OCI-LY1 (cell line): Measurements from ENCODE around the gene MTIF2.

Experiments used
- H2AFZ ChIP-seq: fragments of 200-600 bp; sonication (generic), shearing (Covaris generic); 2 replicates; pipeline ENCODE4 v1.6.0; 2014; ENCODE audit warnings: antibody characterized with exemption, mild to moderate bottlenecking, low read length
- H3F3A ChIP-seq: fragments of 200-600 bp; sonication (generic), shearing (Covaris generic); 2 replicates; pipeline ENCODE4 v1.6.0; 2014; ENCODE audit warnings: mild to moderate bottlenecking, antibody characterized with exemption, low read length, moderate library complexity; ENCODE audit not compliant: insufficient read depth
- H3K27ac ChIP-seq: fragments of 200-600 bp; sonication (generic); 2 replicates; pipeline ENCODE4 v1.5.1; 2014; ENCODE audit warnings: low read length, mixed run types, mild to moderate bottlenecking, low read depth; ENCODE audit not compliant: poor library complexity, severe bottlenecking
- H3K27me3 ChIP-seq: fragments of 200-600 bp; sonication (generic); 2 replicates; pipeline ENCODE4 v1.6.0; 2014; ENCODE audit warnings: antibody characterized with exemption, mild to moderate bottlenecking, low read length, moderate library complexity; ENCODE audit not compliant: insufficient read depth
- H3K36me3 ChIP-seq: fragments of 200-600 bp; sonication (generic); 2 replicates; pipeline ENCODE4 v1.6.1; 2014; ENCODE audit warnings: mild to moderate bottlenecking, antibody characterized with exemption, low read length, moderate library complexity, mixed read lengths; ENCODE audit not compliant: insufficient read depth
- H3K4me1 ChIP-seq: fragments of 200-600 bp; sonication (generic); 2 replicates; pipeline ENCODE4 v1.5.1; 2014; ENCODE audit warnings: mild to moderate bottlenecking, low read length, moderate library complexity; ENCODE audit not compliant: insufficient read depth, severe bottlenecking
- H3K4me2 ChIP-seq: fragments of 200-600 bp; sonication (generic), shearing (Covaris generic); 2 replicates; pipeline ENCODE4 v1.6.1; 2014; ENCODE audit warnings: low read length
- H3K4me3 ChIP-seq: fragments of 200-600 bp; sonication (generic); 2 replicates; pipeline ENCODE4 v1.5.1; 2014; ENCODE audit warnings: low read length, low read depth, mild to moderate bottlenecking, mixed read lengths; ENCODE audit not compliant: poor library complexity, severe bottlenecking
- H3K79me2 ChIP-seq: fragments of 200-600 bp; shearing (Covaris generic); 2 replicates; pipeline ENCODE4 v1.6.1; 2016; ENCODE audit warnings: mixed run types, low read length, mixed read lengths; ENCODE audit not compliant: insufficient read depth
- H3K9ac ChIP-seq: fragments of 200-600 bp; sonication (generic), shearing (Covaris generic); 2 replicates; pipeline ENCODE4 v1.6.1; 2014; ENCODE audit warnings: mild to moderate bottlenecking, low read length, mixed read lengths
- H3K9me2 ChIP-seq: fragments of 200-600 bp; sonication (generic), shearing (Covaris generic); 2 replicates; pipeline ENCODE4 v1.6.1; 2014; ENCODE audit warnings: low read depth, mild to moderate bottlenecking, low read length, mixed read lengths
- H3K9me3 ChIP-seq: fragments of 200-600 bp; shearing (Covaris generic); 2 replicates; pipeline ENCODE4 v1.6.1; 2014; ENCODE audit warnings: low read length, mixed read lengths
- H4K20me1 ChIP-seq: fragments of 200-600 bp; sonication (generic), shearing (Covaris generic); 2 replicates; pipeline ENCODE4 v1.6.0; 2016; ENCODE audit warnings: mild to moderate bottlenecking, low read length; ENCODE audit not compliant: insufficient read depth
- CTCF ChIP-seq: fragments of 200-600 bp; sonication (generic), shearing (Covaris generic); IDR thresholded peaks from 2 replicates; pipeline ENCODE4 v1.5.1; 2017; ENCODE audit warnings: mild to moderate bottlenecking, antibody characterized with exemption, low read length, moderate library complexity, mixed read lengths
- EZH2 ChIP-seq: fragments of 200-600 bp; sonication (generic), shearing (Covaris generic); IDR thresholded peaks from 2 replicates; pipeline ENCODE4 v1.8.0; 2017; ENCODE audit warnings: borderline replicate concordance, mixed run types, mild to moderate bottlenecking, antibody characterized with exemption, low read length, moderate library complexity, mixed read lengths

MTIF2 gene

GRCh38 chr2:55268907-55269644 is at the start of gene MTIF2:
MTIF2 (minus strand) TSS chr2:55269231; CDS start chr2:55263858, 5,373 bp downstream.
- Histone ChIP-seq H4K20me1 (no peaks in the 10 kb centered on the region), H3K27ac (peak within 1 kb of the TSS; percentile 61), H3F3A (no peaks in the 10 kb centered on the region), H3K9me2 (no peaks in the 10 kb centered on the region), H3K79me2 (no peaks in the 10 kb centered on the region), H3K36me3 (peaks cover 29% of the 10 kb centered on the region), H3K27me3 (no peaks in the 10 kb centered on the region), H3K4me3 (peak within 1 kb of the TSS; percentile 96), H3K4me1 (peaks cover 17% of the 10 kb centered on the region), H3K9me3 (no peaks in the 10 kb centered on the region), H2AFZ (peak within 1 kb of the TSS; percentile 94), H3K4me2 (peak within 1 kb of the TSS; percentile 83), H3K9ac (peak within 1 kb of the TSS; percentile 95)
- TF ChIP-seq EZH2 (no peak), CTCF (no peak)

GRCh38 chr2:55314985-55315384 is 46.0 kb upstream of the MTIF2 start:
- Histone ChIP-seq H3K9me2 (no peaks in the 10 kb centered on the region), H4K20me1 (no peaks in the 10 kb centered on the region), H3K4me1 (no peaks in the 10 kb centered on the region), H2AFZ (no peak overlapping the region), H3K27me3 (no peaks in the 10 kb centered on the region), H3K9ac (no peak overlapping the region), H3K4me3 (no peak overlapping the region), H3F3A (no peaks in the 10 kb centered on the region; the same call in 1 of the 2 replicates), H3K36me3 (peaks cover 94% of the 10 kb centered on the region), H3K79me2 (0 out of 2 replicates have a peak, but pooled peaks cover 4% of the 10 kb centered on the region), H3K27ac (no peak overlapping the region), H3K9me3 (no peaks in the 10 kb centered on the region), H3K4me2 (no peak overlapping the region)
- no peak for TF ChIP-seq EZH2

- no peak overlapping the region for H3K27ac ChIP-seq
- no peaks in the 10 kb centered on the region for H3K9me2 ChIP-seq
- H3K4me1 ChIP-seq: no peaks in the 10 kb centered on the region
- H3K36me3 ChIP-seq: peaks cover 95% of the 10 kb centered on the region
- no peak overlapping the region for H2AFZ ChIP-seq
- no peak for TF ChIP-seq EZH2
- no peak for TF ChIP-seq CTCF
- no peak overlapping the region for H3K4me3 ChIP-seq
- no peak overlapping the region for H3K9ac ChIP-seq
- no peaks in the 10 kb centered on the region for H4K20me1 ChIP-seq
- H3K4me2 ChIP-seq: no peak overlapping the region
- H3K79me2 ChIP-seq: no peaks in the 10 kb centered on the region
- H3F3A ChIP-seq: no peaks in the 10 kb centered on the region; the same call in 1 of the 2 replicates
- no peaks in the 10 kb centered on the region for H3K27me3 ChIP-seq
- H3K9me3 ChIP-seq: no peaks in the 10 kb centered on the region
These were observed 42.4 kb upstream of the MTIF2 start for GRCh38 chr2:55311444-55311870.

GRCh38 chr2:55309446-55309845 is 40.4 kb upstream of the MTIF2 start:
- TF ChIP-seq CTCF (no peak), EZH2 (no peak)
- peaks cover 93% of the 10 kb centered on the region for H3K36me3 ChIP-seq
- no peak overlapping the region for H3K4me2 ChIP-seq

More at GRCh38 chr2:55309446-55309845, 40.4 kb upstream of the MTIF2 start:
- Histone ChIP-seq H3K27ac (no peak overlapping the region), H3K4me1 (no peaks in the 10 kb centered on the region), H3K27me3 (no peaks in the 10 kb centered on the region), H3K9me3 (no peaks in the 10 kb centered on the region), H3K9me2 (no peaks in the 10 kb centered on the region), H3F3A (no peaks in the 10 kb centered on the region), H3K4me3 (no peak overlapping the region), H3K9ac (no peak overlapping the region), H2AFZ (no peak overlapping the region), H3K79me2 (no peaks in the 10 kb centered on the region), H4K20me1 (no peaks in the 10 kb centered on the region)
